T-helper 1 cell treated with Interleukin-12 subunit alpha and Interleukin-12 subunit beta and Interleukin-4 antibody, amounts not matched to agents 30 μg/mL and 1 μg/mL, for 36 hours (primary cell): ENCODE results near the gene SPOCK1.

Source experiments
- H3K27ac Mint-ChIP-seq: one replicate; pipeline ENCODE4 v1.8.0; 2021; ENCODE audit warnings: mild to moderate bottlenecking, mixed read lengths
- H3K27me3 Mint-ChIP-seq: one replicate; pipeline ENCODE4 v1.8.0; 2021; ENCODE audit warnings: low read depth, mixed read lengths
- H3K36me3 Mint-ChIP-seq: one replicate; pipeline ENCODE4 v1.8.0; 2021; ENCODE audit warnings: low read depth, mixed read lengths
- H3K4me1 Mint-ChIP-seq: one replicate; pipeline ENCODE4 v1.8.0; 2021; ENCODE audit warnings: low read depth, mixed read lengths
- H3K4me3 Mint-ChIP-seq: one replicate; pipeline ENCODE4 v1.8.0; 2021; ENCODE audit warnings: mild to moderate bottlenecking, moderate library complexity, mixed read lengths
- H3K9me3 Mint-ChIP-seq: one replicate; pipeline ENCODE4 v1.8.0; 2021; ENCODE audit warnings: mixed read lengths

Gene SPOCK1

GRCh38 chr5:137336565-137337120, 162.5 kb downstream of the SPOCK1 start:
- Mint-ChIP-seq H3K27ac (no peak overlapping the region), H3K4me3 (no peak overlapping the region), H3K27me3 (no peaks in the 10 kb centered on the region)

DNA sequence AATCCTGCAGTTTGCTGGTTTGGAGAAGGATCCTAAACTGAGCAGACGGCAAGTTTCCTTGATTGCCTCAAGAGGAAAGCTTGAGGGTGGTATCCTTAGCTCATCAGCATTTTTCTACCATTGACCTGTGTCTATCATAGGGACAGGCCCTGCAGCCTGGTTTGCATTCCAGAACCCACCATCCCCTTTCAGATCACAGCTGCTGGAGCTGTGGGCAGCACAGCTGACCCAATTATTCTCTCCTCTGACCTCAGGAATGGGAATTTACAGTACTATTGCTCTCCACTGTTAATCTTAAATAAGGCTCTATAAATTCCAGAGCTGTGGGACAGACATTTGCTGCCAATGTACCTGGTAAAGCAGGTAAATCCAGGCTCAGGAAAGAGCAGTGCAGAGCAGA, 163.0 kb downstream of the SPOCK1 start:
- Mint-ChIP-seq H3K27me3 (no peaks in the 10 kb centered on the region), H3K36me3 (no peaks in the 10 kb centered on the region), H3K4me1 (no peaks in the 10 kb centered on the region), H3K9me3 (no peaks in the 10 kb centered on the region), H3K27ac (no peak overlapping the region), H3K4me3 (no peak overlapping the region)

More at GRCh38 chr5:137336565-137337120, 162.5 kb downstream of the SPOCK1 start:
- H3K36me3 Mint-ChIP-seq = no peaks in the 10 kb centered on the region
- no peaks in the 10 kb centered on the region for H3K9me3 Mint-ChIP-seq
- no peaks in the 10 kb centered on the region for H3K4me1 Mint-ChIP-seq

GRCh38 chr5:137335493-137335892, 163.6 kb downstream of the SPOCK1 start:
- no peaks in the 10 kb centered on the region for H3K9me3 Mint-ChIP-seq
- H3K27me3 Mint-ChIP-seq = no peaks in the 10 kb centered on the region
- H3K36me3 Mint-ChIP-seq = no peaks in the 10 kb centered on the region
- H3K27ac Mint-ChIP-seq = no peak overlapping the region
- H3K4me3 Mint-ChIP-seq = no peak overlapping the region
- no peaks in the 10 kb centered on the region for H3K4me1 Mint-ChIP-seq

DNA sequence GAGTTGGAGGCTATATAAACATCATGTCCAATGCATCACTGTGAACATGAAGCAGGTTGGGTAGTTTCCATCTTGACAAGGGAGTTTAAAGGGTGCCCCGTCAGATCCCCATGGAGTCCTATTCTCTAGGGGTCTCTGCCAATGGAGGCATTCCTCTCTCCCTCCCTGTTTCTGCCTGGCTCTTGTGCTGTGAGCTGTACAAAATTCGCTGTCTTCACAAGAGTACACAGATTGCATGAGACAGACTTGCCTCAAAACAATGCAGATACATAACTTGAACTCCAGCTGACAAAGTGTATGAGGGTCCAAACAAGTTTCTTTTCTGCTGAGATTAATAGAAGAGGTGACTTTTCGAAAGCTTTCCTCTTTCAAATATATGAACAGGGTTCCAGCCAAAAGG, 165.2 kb downstream of the SPOCK1 start:
- no peaks in the 10 kb centered on the region for H3K36me3 Mint-ChIP-seq
- H3K4me1 Mint-ChIP-seq = no peaks in the 10 kb centered on the region
- H3K27ac Mint-ChIP-seq = no peak overlapping the region
- H3K4me3 Mint-ChIP-seq = no peak overlapping the region
- H3K27me3 Mint-ChIP-seq = no peaks in the 10 kb centered on the region
- no peaks in the 10 kb centered on the region for H3K9me3 Mint-ChIP-seq

DNA sequence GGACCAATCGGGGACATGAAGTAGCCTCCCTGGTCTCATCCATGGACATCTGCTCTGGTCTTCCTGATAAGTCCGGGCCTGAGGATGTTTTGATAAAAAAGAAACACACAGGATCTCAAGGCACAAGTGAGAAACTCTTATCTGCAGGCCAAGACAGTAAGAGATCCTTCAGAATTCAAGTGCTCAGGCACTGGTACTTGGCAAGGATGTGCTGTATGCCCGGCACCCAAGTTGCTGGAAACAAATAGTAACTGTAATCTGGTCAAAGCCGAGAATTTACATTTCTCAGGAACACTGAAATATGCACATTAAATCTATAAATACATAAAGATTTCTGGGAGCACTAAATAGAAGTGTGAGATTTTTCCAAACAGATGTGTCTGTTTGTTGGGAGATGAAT, 165.7 kb downstream of the SPOCK1 start:
- no peaks in the 10 kb centered on the region for H3K27me3 Mint-ChIP-seq
- H3K4me3 Mint-ChIP-seq = no peak overlapping the region
- no peak overlapping the region for H3K27ac Mint-ChIP-seq
- no peaks in the 10 kb centered on the region for H3K9me3 Mint-ChIP-seq
- no peaks in the 10 kb centered on the region for H3K36me3 Mint-ChIP-seq
- H3K4me1 Mint-ChIP-seq = no peaks in the 10 kb centered on the region

DNA sequence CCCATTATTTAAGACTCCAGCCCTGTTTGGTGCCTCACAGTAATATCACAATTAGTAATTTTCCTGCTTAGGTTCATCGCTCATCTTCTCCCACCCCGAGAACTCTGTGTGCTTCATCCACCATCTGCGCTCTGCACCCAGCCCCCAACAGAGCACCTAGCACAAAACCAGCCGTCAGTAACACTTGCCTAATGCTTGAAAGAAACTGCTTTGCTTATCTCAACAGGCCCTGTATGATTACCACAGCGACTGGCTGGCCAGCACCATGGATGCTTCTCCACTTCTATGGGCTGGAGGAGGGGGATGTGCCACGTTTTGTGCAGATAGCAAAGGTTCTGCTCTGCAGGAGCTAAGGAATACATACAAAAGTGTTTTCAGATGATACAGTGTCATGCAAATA, 166.8 kb downstream of the SPOCK1 start:
- Mint-ChIP-seq H3K27me3 (no peaks in the 10 kb centered on the region), H3K9me3 (no peaks in the 10 kb centered on the region), H3K4me3 (no peak overlapping the region), H3K27ac (no peak overlapping the region), H3K36me3 (no peaks in the 10 kb centered on the region), H3K4me1 (no peaks in the 10 kb centered on the region)

GRCh38 chr5:137329586-137330296, 169.4 kb downstream of the SPOCK1 start:
- Mint-ChIP-seq H3K4me1 (no peaks in the 10 kb centered on the region), H3K27ac (no peak overlapping the region), H3K9me3 (no peaks in the 10 kb centered on the region), H3K27me3 (peaks cover 3% of the 10 kb centered on the region), H3K4me3 (no peak overlapping the region), H3K36me3 (no peaks in the 10 kb centered on the region)

DNA sequence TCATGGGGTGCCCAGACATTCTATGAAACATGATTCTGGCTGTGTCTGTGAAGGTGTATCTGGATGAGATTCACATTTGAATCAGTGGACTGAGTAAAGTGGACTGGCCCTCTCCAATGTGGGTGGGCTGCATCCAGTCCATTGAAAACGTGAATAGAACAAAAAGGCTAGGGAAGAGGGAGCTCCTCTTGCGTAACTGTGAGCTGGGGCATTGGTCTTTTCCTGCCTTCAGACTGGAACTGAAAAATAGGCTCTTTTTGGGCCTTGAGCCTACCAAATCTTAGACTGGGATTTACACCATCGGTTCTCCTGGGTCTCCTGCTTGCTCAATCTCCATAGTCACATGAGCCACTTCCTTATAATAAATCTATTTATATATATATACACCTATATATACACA, 170.1 kb downstream of the SPOCK1 start:
- H3K27me3 Mint-ChIP-seq = peaks cover 3% of the 10 kb centered on the region
- H3K9me3 Mint-ChIP-seq = no peaks in the 10 kb centered on the region
- H3K4me3 Mint-ChIP-seq = no peak overlapping the region
- no peaks in the 10 kb centered on the region for H3K4me1 Mint-ChIP-seq
- no peaks in the 10 kb centered on the region for H3K36me3 Mint-ChIP-seq
- H3K27ac Mint-ChIP-seq = no peak overlapping the region

DNA sequence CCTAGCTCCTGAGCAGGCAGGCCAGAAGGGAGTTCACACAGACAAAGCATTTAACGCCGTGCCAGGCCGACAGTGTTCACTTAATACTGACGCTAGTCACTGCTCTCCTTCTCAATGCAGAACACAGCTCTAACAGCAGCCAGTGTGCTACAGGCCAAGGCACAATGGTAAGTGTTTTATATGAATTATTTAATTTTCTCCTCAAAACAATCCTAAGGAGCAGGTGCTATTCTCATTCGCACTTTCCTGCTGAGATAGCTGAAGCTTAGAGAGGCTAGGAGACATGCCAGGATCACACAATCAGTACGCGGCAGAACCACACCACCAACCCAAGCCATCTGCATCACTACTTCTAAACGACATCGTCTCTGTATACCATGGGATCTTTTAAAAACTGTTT, 170.7 kb downstream of the SPOCK1 start:
- Mint-ChIP-seq H3K9me3 (no peaks in the 10 kb centered on the region), H3K27me3 (peaks cover 3% of the 10 kb centered on the region), H3K4me1 (no peaks in the 10 kb centered on the region), H3K36me3 (no peaks in the 10 kb centered on the region), H3K27ac (no peak overlapping the region), H3K4me3 (no peak overlapping the region)

- no peaks in the 10 kb centered on the region for H3K36me3 Mint-ChIP-seq
- H3K9me3 Mint-ChIP-seq = no peaks in the 10 kb centered on the region
- H3K27ac Mint-ChIP-seq = no peak overlapping the region
- no peaks in the 10 kb centered on the region for H3K4me1 Mint-ChIP-seq
- peaks cover 10% of the 10 kb centered on the region for H3K27me3 Mint-ChIP-seq
- no peak overlapping the region for H3K4me3 Mint-ChIP-seq
Measured at GRCh38 chr5:137325721-137326120, 173.4 kb downstream of the SPOCK1 start.

DNA sequence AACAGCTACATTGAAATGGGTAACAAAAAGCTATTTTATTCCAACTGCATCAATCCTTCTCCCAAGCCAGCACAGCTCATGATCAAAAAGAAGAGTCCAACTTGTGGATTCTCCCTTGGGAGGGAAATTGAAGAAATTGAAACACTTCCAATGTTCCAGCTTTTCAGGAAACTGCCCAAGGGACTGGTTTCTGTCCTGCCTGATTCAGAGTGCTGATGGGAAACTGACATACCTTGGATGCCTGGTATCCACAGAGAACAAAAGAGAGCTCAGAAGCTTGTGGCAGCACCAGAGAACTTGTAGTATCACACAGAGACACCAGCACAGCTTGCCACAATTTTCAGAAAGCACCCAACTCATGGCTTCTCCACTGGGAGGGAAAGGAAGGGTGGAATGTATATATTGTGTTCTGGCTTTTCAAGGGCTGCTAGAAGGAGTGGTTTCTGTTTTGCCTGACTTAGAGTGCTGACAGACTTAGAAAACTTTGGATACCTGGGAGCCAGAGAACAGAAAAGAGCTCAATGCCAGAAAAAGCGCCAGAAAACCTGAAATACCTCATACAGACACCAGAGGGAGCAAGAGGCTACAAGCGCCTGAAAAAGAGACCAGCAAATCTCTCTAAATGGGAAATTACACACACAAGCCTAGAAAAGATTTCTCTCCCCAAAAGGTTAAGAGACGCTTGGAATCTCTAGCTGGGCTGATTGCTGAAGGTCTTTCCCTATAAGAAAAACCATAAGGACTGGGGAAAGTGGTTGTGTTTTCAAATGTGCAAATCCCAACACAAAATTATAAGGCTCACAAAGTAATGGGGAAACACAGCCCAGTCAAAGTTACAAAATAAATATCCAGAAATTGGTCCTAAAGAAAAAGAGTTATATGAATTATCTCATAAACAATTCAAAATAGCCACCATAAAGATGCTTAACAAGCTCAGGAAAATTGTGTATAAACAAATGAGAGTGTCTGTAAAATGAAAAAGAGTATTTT, 178.8 kb downstream of the SPOCK1 start:
- Mint-ChIP-seq H3K4me3 (no peak overlapping the region), H3K27ac (no peak overlapping the region), H3K36me3 (no peaks in the 10 kb centered on the region), H3K9me3 (no peaks in the 10 kb centered on the region), H3K4me1 (no peaks in the 10 kb centered on the region), H3K27me3 (peaks cover 10% of the 10 kb centered on the region)

GRCh38 chr5:137318027-137318426, 181.1 kb downstream of the SPOCK1 start:
- H3K4me1 Mint-ChIP-seq = no peaks in the 10 kb centered on the region
- no peaks in the 10 kb centered on the region for H3K9me3 Mint-ChIP-seq
- peaks cover 13% of the 10 kb centered on the region for H3K27me3 Mint-ChIP-seq
- no peaks in the 10 kb centered on the region for H3K36me3 Mint-ChIP-seq
- H3K27ac Mint-ChIP-seq = no peak overlapping the region
- no peak overlapping the region for H3K4me3 Mint-ChIP-seq

DNA sequence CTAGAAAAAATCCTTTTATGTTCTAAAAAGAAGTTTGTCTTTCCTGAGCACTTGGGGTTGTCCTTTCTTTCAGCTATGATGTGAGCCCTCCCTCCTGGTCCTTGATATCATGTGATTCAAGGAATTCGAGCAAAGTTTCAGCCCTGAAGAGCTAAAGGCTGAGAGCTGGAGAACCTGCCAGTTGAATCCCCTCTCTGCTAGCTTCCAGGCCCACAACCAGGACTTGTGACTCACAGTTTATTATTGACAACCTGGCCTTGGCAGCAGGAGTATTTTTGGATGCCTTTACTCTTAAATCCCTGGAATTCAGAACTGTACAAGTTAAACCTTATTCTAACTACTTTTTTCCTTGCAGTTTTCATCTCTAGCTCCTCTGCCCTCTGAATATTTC, 182.8 kb downstream of the SPOCK1 start:
- no peak overlapping the region for H3K27ac Mint-ChIP-seq
- H3K4me3 Mint-ChIP-seq = no peak overlapping the region
- H3K9me3 Mint-ChIP-seq = no peaks in the 10 kb centered on the region
- peaks cover 12% of the 10 kb centered on the region for H3K27me3 Mint-ChIP-seq
- no peaks in the 10 kb centered on the region for H3K4me1 Mint-ChIP-seq
- H3K36me3 Mint-ChIP-seq = no peaks in the 10 kb centered on the region

DNA sequence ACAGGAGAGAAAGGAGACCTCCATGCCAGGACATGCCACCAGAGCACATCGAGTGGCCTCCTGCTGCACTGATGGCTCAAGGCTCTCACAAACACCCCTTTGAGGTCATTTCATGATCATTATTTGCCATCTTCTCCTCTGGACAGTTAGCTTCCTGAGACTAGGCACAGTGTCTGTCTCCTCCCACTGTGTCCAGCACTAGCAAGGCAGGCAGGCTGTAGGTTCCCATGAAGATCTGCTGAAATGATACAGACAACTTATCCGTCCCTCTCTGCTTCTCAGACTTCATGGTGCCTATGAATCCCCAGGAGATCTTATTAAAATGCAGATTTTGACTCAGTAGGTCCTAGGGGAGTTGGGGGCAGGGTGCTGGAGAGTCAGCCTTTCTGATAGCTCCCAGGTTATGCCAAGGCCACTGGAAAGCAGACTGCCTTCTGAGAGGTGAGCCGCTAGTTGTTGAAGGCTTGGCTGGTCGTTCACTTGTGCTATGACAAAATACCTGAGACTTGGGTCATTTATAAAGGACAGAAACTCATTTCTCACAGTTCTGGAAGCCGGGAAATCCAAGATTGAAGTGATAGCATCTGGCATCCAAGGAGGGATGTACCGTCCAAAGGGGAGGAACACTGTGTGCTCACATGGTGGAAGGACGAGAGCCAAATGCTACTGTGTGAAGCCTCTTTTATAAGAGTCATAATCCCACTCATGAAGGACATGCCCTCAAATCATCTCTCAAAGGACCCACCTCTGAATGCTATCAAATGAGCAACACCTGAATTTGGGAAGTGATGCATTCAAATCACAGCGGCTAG, 183.4 kb downstream of the SPOCK1 start:
- H3K4me1 Mint-ChIP-seq = no peaks in the 10 kb centered on the region
- no peak overlapping the region for H3K27ac Mint-ChIP-seq
- no peaks in the 10 kb centered on the region for H3K9me3 Mint-ChIP-seq
- no peaks in the 10 kb centered on the region for H3K36me3 Mint-ChIP-seq
- peaks cover 7% of the 10 kb centered on the region for H3K27me3 Mint-ChIP-seq
- H3K4me3 Mint-ChIP-seq = no peak overlapping the region
